GM12892 (cell line): ENCODE data around the gene SKOR1.

ENCODE experiments used
- POLR2A ChIP-seq: IDR thresholded peaks from 2 replicates; pipeline ENCODE4 v1.6.1; 2011; ENCODE audit warnings: low read depth, low read length, control low read depth
- TAF1 ChIP-seq: IDR thresholded peaks from 2 replicates; pipeline ENCODE4 v1.6.1; 2011; ENCODE audit warnings: low read depth, mild to moderate bottlenecking, control low read depth, low read length, borderline replicate concordance

DNA sequence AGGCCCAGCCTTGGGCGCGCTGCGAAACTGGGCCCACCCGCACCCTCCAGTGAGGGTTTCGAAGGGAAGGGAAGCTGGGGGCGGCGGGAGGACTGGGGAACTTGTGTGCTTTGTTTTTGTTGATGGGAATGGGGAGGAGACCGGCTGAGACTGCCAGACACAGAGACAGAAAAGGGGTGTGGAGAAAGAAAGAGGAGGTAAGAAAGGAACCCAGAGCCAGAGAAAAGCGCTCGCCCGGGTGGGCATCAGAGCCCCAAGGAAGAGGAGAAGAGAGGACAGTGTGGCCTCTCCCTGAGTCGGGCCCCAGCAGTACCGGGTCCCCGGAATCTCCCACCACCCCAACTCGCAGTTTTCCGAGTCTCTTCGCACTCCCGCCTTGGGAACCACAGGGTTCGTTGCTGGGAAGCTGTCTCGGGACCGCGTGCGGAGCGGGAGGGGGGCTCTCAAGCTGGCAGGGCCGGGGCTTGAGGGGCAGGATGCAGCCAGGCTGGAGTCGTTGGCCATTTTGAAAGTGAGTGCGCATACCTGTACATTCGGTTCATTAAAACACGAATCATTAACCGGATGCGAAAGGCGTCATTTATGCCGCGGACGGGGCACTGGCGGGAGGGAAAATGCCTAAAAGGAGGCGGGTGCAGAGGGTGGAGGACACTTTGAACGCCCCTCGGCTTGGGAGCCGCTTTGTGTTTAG is 3.1 kb downstream of the SKOR1 start:
- TF ChIP-seq POLR2A (no peak), TAF1 (no peak)
